ENCODE data around the gene LY6G5B.
A peak's percentile ranks its signal among the peaks of the same experiment; 100 is the strongest.

LY6G5B gene

DNA sequence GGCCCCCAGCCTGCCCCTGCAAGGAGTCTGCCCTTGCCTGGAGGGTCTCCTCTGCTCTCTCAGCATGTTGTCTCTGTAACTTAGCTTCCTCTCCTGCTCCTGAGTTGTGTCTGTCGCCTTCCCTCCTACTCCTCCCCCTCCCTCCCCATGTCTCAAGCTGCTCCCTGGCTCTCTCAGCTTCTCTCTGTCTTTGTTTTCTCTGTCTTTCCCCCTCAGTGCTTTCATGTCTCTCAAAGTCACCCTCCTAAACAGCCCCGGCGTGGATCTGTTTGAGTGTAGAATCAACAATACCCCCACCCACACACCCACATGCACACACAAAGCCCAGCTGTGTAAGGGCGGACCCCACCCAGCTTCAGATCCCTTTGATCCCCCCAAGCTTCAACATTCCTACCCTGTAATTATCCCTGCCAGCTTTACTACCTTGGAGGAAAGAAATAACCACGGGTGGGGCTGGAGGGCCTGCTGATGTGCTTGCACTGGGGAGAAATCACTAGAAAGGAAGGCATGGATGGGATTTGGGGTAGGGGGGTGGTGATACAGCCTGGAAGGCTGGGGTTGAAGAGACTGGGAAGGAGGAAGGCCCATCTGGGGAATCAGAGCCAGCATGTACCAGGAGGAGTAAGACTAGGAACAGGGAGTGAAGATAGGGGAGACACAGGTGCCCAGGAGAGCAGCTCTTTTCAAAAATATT, 44.4 kb downstream of the LY6G5B start:
- peak; percentile 80 for DNase-seq (ENCODE audit: low read depth, low spot score)

DNA sequence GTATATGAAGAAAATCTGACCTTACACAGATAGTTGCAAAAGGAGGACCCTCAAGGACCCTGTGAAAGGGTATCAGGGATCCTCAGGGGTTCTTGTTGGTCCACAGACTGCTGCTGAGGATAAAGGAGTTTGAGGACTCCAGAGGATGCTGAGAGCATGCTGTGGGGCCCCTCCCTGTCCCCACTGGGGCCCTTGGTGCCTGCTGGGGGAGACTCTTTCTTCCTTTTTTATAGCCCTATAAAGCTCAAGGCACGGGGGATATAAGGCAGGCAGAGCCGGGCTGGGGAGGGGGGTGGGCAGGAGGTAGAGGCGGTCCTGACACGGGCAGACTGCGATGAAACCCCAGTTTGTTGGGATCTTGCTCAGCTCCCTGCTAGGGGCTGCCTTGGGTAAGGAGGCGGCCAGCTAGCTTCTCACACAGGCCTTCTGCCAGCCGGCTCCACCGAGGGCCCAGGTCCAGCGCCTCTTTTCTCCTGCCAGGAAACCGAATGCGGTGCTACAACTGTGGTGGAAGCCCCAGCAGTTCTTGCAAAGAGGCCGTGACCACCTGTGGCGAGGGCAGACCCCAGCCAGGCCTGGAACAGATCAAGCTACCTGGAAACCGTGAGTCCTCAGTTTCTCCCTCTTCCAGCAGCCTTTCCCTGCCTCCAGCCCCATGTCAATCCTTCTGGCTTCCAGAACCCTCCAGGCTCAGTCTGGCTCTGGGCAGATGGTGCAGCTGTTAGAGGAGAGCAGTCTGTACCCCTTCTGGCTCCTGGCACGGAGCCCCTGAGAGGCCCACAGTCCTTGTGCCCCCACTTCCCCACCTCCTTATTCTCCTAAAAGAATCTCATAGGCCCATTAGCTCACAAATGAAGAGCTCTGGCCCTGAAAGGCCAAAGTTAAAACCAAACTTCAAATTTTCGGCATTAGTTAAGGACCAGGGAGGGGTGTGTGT, 45.5 kb downstream of the LY6G5B start, which contains the start of gene LY6G6D:
Gene LY6G6D (plus strand): TSS at position 327 of the 937 bp plus-strand sequence. CDS start 8 bp downstream, at position 335.
- peak; percentile 18 for DNase-seq (ENCODE audit: low read depth, low spot score)

DNA sequence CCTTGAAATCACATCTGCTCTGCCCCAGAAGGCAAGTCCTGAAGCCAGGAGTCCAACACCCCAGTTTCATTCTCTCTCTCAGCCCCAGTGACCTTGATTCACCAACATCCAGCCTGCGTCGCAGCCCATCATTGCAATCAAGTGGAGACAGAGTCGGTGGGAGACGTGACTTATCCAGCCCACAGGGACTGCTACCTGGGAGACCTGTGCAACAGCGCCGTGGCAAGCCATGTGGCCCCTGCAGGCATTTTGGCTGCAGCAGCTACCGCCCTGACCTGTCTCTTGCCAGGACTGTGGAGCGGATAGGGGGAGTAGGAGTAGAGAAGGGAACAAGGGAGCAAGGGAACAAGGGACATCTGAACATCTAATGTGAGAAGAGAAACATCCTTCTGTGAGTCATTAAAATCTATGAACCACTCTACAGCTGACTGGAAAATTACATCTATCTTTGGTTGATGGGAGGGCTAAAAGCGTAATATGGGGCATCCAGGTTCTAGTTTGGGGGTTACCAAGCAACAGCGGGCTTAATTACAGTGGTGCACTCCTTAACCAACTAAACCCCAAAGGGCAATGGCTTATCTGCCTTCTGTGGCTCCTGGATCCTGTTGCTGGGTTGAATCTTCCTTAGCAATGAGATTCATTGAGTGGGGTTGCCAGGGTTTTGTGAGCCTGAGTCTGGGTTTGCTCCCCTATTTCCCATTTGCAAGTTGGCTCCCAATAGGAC, 47.9 kb downstream of the LY6G5B start:
- DNase-seq (ENCODE audit: low read depth, low spot score) = peak; percentile 77

DNA sequence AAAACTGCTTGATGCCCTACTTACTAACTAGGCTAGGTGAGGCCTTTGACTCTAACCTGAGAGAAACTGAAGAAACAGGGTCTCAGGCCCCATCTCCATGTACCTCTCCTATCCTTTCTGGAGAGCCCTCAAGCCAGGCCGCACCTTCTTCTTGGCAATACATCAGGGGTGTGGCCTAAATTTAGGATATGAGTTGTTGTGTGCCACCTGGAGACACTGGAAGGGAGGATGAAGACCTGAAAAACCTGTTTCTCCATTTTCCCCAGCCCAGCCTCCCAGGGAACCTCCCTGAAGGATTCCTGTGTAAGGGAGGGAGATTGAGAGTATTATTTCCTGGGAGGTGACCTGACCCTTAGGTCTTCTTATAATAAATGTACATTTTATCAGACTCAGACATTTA, 48.5 kb downstream of the LY6G5B start:
- peak; percentile 84 for DNase-seq (ENCODE audit: low read depth, low spot score)

DNA sequence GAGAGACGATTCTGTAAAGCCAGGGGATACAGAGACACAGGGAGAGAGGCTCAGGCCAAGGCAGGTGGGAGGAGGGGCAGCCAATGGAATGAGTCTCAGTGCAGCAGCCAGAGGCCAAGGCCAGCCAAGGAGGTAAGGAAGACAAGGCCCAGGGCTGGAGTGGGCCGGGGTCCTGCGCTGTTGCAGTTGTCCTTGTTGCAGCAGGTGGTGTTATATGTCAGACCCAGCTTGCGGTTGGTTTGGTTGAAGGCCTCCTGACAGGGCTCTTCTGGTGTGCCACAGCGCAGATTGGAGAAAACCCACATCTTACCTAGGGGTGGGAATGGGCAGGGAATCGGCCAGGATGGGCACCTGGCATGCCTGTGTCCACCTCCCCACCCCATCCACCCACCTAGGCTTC, 49.2 kb downstream of the LY6G5B start:
- DNase-seq (ENCODE audit: low read depth, low spot score) = no peak

DNA sequence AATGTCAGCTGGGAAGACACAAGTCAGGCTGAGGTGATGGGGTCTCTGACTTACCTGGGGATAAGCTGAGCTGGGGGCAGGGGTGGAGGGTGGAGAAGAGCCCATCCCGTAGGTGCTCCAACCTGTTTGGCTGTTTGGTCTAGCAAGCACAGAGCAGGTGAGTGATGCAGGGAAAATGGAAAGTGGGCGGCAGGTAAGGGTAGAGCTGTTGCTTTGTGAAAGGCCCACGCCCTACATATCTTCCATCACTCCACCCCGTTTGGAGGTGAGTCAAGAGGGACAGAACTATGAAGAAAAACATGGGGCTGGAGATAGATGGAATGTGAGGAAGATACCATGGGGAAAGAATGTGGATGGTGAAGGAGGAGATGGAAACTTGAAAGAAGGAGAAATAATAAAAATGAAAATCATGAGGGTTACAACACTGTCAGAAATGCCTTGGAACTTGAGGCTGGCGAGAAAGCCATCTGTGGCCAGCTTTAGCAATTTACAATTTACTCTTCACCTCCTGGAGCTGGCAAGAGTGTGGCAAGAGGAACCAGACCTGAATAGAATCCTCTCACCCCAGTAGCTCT, 50.5 kb downstream of the LY6G5B start:
- DNase-seq (ENCODE audit: low read depth, low spot score) = no peak

DNA sequence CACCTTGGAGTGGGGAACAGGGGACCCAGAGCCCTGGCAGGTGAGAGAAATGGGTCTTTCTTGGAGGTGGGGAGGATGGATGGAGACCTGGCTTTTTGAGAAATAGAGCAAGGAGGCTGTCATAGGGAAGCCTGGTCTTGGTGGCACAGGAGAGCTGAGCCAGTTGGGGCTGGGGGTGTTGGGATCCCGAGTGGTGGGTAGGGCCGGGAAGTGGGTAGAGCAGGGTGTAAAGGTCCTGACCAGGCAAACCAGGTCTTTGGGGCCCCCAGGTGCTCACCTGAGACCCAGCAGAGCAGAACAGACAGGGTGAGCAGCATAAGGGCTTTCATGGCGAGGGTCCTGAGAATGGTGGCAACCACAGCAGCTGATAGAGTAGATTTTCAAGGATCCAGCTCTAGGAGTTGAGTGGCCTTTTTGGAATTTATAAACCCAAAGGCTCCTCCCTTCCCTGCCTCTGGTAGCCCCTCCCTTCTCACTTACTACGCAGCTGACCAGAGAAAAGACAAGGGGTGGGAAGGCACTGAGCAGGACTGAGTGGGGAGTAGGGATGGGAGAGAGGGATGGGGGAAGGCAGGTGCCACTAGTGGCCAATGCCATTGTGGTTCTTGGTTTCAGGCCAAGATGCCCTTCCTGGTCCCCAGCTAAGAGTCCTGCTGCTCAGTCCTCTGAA, 51.7 kb downstream of the LY6G5B start, which contains the start of gene LY6G6C:
Gene LY6G6C (minus strand): TSS at position 396 of the 670 bp plus-strand sequence. CDS start 67 bp downstream, at position 329.
- DNase-seq (ENCODE audit: low read depth, low spot score) = no peak

DNA sequence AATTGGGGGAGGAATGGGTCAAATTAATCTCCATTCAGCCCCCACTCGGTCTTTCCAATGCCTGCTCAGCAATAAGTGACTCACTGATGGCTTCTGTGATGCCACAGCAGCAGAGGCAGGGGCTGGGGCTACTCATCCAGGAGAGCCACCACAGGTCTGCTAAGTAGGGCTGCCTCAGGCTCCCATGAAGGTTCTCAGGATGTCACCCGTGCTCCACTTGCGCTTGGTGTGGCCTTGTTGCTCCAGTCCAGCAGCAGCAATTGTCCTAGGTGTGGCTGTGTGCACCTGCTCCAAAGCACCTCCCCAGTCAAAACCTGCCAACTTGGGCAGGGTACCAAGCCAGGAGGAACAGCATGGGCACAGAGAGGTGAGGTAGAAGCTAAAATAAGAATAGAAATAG, 52.4 kb downstream of the LY6G5B start:
- no peak for DNase-seq (ENCODE audit: low read depth, low spot score)

All from ELF-1 (cell line).